UCSD-AML1 (cell line): ENCODE measurements around the gene MYO9A.

Experiments used
- DNase-seq: peaks from one replicate; lab custom pipeline; 2025; ENCODE audit not compliant: unreplicated experiment; lab: John Stamatoyannopoulos, UW

Gene MYO9A

DNA sequence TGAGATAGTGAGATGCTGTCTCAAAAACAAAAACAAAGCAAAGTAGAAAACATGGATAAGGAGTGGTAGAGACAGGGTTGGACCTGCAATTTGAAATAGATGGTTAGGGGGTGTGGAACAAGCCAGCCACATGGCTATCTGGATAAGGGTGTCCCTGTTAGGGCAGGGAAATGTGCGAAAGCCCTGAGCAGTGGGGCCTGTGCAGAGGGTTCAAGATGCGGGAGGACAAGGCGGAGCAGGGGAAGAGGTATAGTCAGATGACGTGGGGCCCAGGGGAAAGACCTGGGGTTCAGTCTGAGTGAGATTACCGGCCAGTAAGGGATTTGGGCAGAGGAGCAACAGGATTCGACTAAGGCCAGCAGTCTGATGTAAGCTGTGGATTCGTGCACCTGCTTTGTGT is 326.0 kb downstream of the MYO9A start:
- DNase-seq, result no peak

DNA sequence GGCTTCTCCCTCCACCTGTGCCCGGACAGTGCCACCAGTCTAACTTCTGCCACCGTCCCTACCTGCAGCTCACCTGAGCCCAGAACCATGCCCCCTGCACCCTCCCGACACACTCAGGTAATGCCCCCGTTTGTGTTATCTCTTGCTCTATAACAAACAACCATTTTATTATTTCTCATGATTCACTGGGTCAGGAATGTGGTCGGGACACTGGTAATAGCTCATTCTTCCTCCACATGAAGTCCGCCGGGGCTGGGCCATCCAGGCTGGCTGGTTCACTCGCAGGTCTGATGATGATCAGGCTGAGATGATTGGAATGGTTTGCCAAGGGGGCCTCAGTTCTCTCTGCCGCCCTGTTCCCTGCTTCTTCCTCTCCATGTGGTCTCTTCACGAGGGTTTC is 327.9 kb downstream of the MYO9A start:
- DNase-seq, result no peak

DNA sequence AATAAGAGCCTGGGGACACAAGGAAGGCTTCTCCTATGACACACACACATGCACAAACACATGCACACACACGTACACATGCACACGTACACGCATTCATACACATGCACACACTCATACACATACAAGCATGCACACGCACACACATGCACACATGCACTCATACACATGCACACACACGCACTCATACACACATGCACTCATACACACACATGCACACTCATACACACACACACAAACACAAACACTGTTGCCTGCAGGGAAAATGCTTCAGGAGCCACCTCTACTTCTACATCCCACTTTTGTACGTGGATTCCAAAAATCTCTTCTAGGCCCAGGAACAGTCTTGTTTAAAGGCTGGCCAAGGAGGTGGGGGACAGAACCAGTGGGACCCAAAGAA is 328.3 kb downstream of the MYO9A start:
- no peak for DNase-seq

DNA sequence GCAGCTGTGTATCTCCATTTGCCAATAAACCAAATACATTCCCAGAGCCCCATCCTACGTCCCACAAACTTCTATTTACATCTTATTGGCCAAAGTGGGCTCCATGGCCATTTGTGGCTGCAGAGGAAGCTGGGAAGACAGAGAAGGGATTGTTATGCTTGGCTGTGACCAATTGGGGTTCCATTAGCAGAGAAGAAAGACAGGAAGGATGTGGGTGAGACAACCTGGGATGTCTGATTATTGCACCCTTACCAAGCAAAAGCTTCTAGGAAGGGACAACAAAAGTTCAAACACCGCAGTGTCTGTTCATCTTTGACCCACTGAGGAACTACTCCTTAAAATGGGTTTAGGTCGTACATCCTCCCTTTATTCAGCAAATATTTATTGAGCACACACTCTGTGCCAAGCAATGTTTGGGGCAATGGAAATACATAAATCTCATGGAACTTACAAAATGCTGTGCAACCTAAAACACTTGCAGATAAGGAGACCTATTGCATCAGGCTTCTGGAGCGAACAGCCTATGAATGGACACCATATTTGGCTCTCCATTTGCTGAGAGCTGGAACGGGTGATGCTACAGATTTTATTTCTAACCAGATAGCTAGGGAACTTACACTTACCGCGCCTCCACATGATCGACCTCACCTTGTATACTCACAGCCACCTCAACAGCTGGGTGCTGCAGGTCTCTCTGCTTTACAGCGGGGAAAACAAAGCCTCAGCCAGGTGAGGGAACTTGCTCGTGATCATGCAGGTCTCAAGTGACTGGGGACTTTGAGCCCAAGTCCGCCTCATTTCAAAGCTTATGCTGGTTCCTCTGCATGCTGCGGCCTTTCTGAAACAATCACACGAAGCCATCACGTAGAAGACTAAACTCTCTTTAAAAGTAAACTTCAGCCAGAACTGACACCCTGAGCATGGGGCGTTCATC is 329.0 kb downstream of the MYO9A start:
- DNase-seq, result no peak

DNA sequence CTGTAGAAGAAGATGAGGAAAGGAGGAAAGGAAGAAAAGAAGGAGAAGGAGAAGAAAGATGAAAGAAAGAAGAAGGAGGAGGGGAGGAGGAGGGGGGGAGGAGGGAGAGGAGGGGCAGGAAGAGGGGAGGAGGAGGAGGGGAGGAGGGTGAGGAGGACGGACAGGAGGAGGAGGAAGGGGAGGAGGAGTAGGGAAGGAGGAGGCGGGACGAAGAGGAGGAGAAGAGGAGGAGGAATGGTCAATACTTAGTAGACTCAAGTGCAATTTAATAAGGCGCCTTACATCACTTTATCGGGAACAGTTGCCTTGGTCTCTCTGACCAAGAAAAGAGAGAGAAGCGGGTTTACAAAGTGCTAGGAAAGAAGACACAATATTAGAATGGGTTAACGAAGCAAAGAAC is 331.3 kb downstream of the MYO9A start:
- DNase-seq, result no peak

DNA sequence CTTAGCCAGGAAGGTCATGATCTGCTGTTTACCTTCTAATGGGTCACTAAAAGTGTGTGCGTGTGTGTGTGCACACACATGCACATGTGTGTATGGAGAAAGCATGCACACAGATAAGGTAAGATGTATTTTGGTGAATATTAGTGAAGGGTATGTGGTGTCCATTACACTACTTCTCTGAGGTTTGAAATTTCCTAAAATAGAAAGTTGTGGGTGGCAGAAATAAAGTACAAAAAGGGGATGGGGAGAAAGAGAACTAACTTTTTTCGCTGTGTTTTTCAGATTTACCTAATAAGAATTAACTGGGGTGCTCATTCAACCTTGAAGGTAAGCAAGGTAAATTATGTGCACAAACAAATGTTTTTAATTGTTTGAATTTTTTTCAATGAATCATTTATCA is 332.0 kb downstream of the MYO9A start:
- no peak for DNase-seq

DNA sequence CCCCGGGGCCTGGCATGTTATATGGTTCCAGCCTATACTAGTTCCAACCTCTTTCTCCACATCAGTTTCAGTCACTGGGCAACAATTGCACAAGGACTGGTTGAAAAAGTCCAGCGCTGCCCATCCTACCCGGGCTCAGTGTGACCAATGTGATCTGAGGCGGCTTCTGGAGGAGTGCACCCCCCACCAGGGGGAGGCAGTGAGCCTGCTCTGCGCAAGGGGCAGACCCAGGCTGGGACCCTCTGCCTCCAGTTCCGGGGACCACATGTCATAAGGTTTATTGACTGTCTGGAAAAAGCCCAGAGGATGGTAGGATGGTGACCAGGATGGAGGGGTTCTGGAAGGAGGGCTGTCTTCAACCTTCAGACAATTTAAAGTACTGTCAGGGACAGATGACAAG is 333.2 kb downstream of the MYO9A start:
- no peak for DNase-seq

DNA sequence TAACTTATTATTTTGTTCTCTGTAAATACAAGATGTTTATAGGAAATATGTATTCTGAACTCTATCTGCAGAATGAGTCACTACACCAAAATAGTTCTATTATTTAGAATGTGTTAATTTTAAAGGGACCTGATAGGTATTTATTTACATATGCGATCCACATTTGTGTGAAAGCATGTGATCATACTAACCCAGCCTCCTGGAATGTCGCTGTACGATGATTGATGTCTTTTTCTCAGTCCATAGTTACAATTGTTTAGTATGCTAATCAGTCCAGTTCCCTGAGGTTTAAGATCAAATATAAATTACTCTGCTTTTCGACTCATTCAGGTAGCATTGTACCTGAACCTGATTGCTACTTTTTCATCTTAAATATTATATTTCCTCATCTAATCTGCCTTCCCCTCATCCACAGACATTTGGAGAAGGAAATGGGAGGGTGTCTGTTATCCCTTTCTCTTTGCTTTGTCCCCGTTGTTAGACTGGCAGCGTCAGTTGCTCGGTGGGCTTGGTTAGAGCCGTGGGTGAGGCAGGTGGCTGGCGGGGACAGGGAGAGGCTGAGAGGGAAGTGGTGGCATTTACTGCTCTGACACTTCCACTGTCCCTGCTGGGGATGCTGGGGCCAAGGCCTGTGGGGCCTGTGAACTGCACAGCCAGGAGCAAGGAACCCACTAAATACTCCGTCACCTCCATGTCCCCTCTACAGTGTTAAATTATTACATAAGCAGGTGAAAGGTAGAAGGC is 335.4 kb downstream of the MYO9A start:
- DNase-seq, result no peak

DNA sequence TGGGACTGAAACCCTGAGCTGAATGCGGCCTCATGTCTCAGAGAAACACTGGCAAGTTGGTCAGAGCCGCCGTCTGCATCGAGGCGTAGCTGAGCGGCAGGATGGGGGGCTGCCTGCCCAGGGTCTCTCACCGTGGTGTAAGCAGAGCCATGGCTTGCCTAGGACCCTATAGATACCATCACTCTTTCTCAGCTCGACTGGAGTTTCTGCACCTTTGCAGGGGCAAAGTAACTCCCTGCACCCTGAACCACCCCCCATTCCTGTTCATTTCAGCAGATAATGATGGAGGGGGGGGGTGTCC is 336.0 kb downstream of the MYO9A start:
- no peak for DNase-seq

DNA sequence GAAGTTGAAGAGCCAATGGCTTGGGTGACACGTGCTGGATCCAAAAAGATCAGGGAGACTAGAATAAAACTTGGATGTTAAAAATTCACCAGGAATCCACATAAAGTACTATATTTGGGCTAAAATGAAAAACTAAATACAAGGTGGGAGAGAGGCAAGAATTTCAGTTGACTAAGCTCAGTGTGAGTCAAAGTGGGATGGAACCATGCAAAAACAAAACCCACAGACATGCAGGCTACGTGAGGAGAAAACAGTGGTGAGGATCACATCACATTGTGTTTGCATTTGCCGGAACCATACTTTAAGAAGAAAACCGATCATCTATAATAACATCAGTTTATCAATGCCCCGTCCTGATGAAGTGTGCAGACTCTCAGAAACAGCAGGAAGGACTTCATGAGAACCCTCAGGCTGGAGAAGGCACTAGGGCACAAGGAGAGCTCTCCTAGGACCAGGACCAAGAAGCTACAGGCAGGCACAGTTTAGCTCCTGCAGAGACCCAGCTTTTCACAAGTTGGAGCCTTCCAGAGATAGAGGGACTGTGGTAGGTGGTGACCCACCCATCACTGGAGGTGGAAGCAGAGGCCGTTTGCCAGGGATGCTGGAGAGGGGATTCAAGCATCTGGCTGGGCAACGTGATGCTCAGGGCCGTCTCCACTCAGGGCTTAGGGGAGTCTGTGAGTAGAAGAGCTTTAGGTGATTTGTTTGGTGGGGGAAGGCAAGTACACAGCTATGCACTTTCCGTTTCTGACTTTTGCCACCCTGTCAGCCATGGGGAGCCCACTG is 336.6 kb downstream of the MYO9A start:
- DNase-seq, result no peak

DNA sequence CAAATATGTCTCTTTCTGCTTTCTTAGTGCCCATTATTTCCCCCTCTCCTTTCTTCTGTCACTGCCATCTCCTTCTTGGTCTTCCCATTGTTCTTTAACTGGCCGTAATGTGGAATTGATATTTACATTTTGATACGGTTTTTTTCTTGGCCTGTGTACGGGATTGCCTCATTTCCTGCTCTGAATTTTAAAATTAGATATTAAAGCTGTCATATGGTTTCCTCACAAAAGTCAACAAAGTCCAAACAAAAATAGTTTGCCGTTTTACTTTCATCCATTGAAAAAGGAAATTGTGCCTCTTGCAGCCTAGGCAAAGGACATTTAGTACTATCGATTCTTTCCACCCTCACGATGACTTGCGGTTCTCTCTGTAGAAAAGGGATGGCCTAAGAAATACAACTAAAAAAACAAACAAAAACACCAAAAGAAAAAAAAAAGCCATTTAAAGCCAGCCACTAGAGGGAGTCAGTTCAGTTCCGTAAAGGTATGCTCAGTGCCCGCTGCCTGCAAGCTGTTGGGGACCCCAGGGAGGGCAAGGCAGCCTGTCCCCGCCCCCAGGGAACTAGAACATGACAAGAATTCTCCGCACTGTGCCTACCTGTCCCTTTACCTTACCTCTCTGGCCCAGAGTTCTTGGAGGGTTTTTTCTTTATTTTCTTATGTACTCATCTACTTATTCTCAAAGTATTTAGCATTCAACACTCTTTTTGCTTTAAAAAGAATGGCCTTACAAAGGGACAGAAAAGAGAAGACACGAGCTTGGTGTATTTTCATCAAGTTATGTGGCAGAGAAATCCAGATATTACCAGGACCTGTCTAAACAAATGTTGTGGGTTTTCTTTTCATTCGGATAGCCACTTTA is 337.6 kb downstream of the MYO9A start:
- peak; percentile 22 for DNase-seq

DNA sequence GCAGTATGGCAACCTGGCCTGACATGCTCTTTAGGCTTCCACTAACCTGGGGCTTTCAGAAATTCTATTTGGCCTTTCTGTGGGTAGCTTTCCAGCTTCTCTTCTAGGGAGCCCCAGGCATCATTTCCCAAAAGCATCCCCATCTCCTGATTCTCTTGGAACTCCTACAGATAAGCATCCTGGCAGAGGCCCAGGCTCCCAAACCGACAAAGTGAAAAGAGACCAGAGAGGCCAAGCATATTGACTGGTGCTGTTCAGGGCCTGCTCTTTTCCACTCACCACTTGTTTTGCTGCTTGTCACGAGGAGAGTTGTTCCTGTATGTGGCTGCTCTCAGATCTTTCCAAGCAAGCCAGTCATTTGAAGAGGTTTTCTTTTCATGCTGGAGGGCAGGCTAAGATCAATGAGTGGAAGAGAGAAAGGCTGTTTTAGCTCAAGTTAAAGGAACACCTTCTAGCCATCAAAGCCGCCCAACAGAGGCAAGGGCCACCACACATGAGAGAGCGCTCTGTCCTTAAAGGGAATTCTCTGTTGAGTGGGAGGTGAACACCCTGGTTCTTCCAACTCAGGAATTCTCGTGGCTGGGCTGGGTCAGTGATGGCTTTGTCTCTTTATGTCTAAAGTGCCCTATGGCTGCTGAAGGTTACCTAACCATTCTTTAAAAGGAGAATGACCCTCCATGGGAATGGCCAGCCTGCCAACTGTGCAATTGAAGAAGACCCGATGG is 338.7 kb downstream of the MYO9A start:
- DNase-seq, result no peak

DNA sequence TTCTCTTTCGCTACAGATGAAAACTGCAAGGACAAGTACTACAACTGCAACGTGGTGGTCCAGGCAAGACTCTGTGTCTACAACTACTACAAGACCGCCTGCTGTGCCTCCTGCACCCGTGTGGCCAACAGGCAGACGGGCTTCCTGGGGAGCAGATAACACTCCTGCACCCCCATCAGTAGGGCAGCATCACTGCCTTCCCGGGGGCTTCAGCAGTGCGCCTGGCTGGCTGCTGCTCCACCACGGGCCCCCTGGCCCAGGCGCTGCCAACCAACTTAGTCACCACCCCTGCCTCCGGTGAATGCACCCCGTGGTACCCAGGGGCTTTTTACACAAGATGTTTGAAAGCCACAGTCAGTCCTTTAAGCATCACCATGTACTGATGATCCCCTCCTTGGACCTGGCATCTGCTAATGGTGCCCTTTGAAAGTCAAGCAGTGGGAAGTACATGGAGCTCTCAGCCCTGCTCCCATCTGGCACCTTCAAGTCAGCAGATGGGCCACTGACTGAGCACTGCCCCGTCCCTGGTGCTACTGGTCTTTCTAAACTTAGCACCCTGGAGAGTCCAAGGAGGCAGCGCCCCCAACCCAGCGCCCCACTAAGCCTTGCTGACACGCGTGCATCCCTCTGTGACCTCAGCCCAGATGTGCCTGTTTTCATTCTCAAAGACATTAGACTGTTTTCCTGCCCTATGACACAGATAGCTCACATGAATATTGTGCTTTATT is 340.6 kb downstream of the MYO9A start:
- DNase-seq, result no peak

DNA sequence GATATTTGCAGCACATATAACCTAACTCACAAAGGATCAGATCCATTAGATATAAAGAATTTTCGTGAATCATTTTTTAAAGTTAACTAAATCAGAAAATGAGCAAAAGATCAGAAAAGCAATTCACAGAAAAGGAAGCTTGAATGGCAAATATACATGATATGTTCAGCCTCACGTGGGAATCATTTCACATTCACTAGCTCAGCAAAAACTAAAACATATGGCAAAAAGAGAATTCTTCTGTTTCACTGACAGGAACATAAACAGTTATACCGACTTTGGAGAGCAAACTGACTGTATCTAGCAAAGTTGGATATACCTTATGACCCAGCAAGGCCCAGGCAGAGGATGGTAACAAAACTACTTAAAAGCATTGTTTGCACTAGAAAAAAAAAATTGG is 341.6 kb downstream of the MYO9A start:
- DNase-seq, result no peak

DNA sequence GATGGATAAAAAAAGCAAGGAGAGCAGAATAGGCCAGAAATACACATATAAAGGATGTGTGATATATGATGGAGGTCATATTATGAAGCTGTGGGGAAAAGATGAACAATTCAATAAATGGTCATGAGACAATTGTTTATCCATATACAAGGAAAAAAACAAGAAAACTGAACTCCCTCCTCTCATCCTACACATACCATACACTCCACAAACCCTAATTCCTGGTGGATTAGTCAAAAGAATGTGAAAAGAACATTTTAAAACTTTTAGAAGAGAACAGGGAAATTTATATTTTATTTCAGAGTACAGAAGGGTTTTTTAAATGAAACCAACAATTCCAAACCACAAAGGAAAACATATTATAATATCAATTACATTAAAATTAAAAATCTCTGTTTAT is 342.1 kb downstream of the MYO9A start:
- DNase-seq, result no peak

DNA sequence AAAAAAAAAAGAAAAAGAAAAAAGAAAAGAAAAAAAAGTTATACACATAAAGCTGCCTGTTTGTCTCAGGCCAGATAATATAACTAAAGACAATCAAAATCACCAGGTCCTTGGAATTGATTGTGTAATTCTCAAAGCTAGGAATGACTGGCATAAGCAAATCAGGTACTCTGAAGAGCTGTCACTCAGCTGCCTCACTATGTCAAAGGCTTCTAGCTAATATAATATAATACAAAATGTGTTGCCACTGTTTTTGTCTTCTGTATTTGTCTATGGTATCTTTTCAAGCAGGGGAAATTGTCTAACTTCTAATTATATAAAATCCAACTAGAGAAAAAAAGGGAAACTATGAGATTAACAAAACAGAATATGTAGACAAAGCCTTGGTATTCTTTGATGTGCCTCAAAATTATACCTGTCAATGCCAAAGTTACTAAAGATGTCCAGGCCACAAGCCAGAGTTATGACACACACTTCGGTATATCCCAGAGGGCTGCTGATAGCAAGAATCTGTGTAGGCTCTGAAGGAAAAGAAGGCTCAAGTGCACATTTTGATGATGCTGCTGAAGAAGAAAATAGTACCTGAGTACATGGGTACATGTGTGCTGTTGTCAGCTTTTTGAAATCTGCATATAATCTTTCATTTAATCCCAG is 344.6 kb downstream of the MYO9A start:
- DNase-seq, result no peak
